ENCODE results near the gene EID2.

The EID2 gene

DNA sequence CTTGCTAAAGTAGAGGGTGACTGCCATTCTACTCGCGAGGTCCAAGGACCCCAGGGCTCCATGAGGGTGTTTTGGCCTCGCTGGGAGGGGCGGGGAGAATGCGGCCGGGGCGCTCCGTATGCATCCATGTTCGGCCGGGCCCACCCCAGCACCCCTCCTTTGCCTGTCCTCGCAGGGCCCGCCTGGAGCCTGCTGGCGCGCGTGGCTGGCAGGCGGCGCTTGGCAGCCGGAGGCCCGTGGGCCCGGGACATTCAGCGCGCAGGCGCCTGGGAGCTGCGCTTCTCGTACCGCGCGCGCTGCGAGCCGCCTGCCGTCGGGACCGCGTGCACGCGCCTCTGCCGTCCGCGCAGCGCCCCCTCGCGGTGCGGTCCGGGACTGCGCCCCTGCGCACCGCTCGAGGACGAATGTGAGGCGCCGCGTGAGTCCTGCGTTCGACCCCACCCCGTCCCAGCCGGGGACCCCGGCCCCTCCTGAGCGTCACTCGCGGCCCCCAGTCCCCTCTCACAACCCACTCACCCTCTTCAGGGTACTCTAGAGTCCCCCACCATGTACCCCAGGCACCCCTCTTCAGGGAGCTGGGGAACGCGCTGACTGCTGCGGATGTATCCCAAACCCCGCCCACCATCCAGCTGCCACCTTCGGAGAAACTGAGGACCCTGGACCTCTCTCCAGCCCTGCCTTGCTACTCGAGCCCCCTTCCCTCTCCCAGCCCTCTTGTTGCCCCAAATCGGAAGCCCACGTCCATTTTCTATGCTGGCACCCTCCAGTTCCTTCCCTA is 37.1 kb downstream of the EID2 start:
- ATAC-seq (ENCODE audit: low read depth): peak; percentile 49
- DNase-seq (ENCODE audit: low spot score in 2 of 2): peak; percentile 79 to 86
- peaks cover 32% of the 10 kb centered on the region for H3K4me1 Mint-ChIP-seq
- H3K27ac Mint-ChIP-seq: peak overlapping the region; percentile 56
- peak overlapping the region; percentile 60 for H3K4me3 Mint-ChIP-seq
- H3K27me3 Mint-ChIP-seq: peaks cover 40% of the 10 kb centered on the region
- H3K36me3 Mint-ChIP-seq: peaks cover 2% of the 10 kb centered on the region
- H3K9me3 Mint-ChIP-seq: peaks cover 2% of the 10 kb centered on the region

DNA sequence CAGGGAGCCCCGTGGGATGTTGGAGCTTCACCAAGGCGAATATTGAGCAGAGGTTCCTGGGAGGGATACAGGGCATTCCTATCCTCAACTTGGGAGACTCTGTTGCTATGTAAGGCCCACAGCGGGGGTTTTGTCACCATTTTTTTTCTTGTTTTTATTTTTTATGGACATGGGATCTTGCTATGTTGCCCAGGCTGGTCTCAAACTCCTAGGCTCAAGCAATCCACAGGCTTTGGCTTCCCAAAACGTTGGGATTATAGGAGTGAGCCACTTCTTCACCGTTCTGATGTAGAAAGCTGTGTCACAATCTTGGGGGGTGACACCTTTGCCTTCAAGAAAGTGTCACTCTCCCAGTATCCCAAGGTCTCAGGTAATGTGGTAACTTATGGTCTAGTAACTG is 38.6 kb downstream of the EID2 start:
- H3K36me3 Mint-ChIP-seq: peaks cover 2% of the 10 kb centered on the region
- H3K27me3 Mint-ChIP-seq: peaks cover 37% of the 10 kb centered on the region
- no peak overlapping the region for H3K27ac Mint-ChIP-seq
- DNase-seq (ENCODE audit: low spot score in 2 of 2): no peak
- H3K4me3 Mint-ChIP-seq: no peak overlapping the region
- H3K9me3 Mint-ChIP-seq: peaks cover under 1% of the 10 kb centered on the region
- peaks cover 24% of the 10 kb centered on the region for H3K4me1 Mint-ChIP-seq
- ATAC-seq (ENCODE audit: low read depth): no peak

DNA sequence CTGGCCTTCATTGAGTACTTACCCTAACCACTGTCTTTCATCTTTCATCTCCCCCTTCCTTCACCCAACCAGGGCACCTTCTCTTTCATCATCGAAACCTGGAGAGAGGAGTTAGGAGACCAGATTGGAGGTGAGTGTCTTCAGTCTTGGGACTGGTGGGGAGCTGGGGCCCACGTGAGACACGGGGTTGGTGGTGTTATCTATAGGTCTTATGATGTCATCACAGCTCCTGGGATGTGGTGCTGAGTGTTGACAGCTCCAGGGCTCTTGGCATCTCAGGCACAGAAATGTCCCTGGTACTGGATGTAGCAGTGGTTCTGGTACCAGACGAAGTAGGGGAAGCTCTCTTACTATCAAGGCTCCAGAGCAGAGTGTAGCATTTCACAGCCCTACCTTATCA is 39.4 kb downstream of the EID2 start:
- no peak for DNase-seq (ENCODE audit: low spot score in 2 of 2)
- Mint-ChIP-seq H3K36me3 (peaks cover under 1% of the 10 kb centered on the region), H3K4me1 (peaks cover 24% of the 10 kb centered on the region), H3K27ac (no peak overlapping the region), H3K9me3 (no peaks in the 10 kb centered on the region), H3K4me3 (peak overlapping the region; percentile 18), H3K27me3 (peaks cover 33% of the 10 kb centered on the region)
- ATAC-seq (ENCODE audit: low read depth): no peak

DNA sequence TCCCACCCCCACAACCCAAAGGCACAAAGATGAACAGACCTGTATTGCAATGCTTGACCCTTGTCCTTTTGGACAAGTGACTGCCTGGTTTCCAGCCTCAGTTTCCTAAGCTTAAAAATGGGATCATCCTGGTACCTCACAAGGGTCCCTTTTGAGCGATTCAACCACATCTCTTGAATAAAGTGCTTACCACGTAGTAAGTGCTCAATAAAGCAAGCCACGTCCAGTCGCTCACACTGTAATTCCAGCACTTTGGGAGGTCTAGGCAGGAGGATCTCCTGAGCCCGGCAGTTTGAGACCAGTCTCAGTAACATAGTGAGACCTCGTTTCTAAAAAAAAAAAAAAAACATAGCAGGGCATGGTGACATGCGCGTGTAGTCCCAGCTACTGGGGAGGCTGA is 40.0 kb downstream of the EID2 start:
- Mint-ChIP-seq H3K4me3 (peak overlapping the region; percentile 67), H3K9me3 (no peaks in the 10 kb centered on the region), H3K4me1 (peaks cover 24% of the 10 kb centered on the region), H3K27me3 (peaks cover 32% of the 10 kb centered on the region), H3K27ac (no peak overlapping the region), H3K36me3 (no peaks in the 10 kb centered on the region)
- no peak for DNase-seq (ENCODE audit: low spot score in 2 of 2)
- no peak for ATAC-seq (ENCODE audit: low read depth)

DNA sequence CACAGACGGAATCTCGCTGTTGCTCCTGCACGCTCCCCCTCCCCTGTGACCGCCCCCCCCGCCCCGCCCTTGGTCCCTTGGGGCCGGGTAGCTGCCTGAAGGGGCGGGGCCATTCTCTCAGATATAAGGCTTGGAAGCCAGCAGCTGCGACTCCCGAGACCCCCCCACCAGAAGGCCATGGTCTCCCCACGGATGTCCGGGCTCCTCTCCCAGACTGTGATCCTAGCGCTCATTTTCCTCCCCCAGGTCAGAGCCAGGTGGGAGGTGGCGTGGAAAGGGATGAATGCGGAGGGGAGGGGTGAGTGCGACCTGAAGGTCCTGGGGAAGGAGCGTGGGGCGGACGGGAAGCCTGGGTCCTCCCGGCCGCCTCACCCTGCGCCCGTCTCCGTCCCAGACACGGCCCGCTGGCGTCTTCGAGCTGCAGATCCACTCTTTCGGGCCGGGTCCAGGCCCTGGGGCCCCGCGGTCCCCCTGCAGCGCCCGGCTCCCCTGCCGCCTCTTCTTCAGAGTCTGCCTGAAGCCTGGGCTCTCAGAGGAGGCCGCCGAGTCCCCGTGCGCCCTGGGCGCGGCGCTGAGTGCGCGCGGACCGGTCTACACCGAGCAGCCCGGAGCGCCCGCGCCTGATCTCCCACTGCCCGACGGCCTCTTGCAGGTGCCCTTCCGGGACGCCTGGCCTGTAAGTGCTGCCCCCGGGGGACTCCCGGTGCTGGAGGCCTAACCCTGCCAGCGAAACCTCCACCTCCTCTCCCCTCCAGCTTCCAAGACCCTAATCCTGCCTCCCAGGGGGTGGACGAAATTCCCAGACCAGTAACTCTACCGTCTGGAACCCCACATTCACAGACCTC is 40.9 kb downstream of the EID2 start, which contains the start of gene DLL3:
TSS of gene DLL3 (plus strand) at position 150 of the 845 bp plus-strand sequence. CDS start at position 178, 28 bp downstream.
- Mint-ChIP-seq H3K4me1 (peaks cover 24% of the 10 kb centered on the region), H3K36me3 (no peaks in the 10 kb centered on the region), H3K4me3 (peak within 1 kb of the TSS; percentile 76), H3K27me3 (peaks cover 23% of the 10 kb centered on the region), H3K9me3 (no peaks in the 10 kb centered on the region), H3K27ac (no peak within 1 kb of the TSS)
- DNase-seq (ENCODE audit: low spot score in 2 of 2): peak in 1 of 2 donors; percentile 49
- ATAC-seq (ENCODE audit: low read depth): peak; percentile 43

DNA sequence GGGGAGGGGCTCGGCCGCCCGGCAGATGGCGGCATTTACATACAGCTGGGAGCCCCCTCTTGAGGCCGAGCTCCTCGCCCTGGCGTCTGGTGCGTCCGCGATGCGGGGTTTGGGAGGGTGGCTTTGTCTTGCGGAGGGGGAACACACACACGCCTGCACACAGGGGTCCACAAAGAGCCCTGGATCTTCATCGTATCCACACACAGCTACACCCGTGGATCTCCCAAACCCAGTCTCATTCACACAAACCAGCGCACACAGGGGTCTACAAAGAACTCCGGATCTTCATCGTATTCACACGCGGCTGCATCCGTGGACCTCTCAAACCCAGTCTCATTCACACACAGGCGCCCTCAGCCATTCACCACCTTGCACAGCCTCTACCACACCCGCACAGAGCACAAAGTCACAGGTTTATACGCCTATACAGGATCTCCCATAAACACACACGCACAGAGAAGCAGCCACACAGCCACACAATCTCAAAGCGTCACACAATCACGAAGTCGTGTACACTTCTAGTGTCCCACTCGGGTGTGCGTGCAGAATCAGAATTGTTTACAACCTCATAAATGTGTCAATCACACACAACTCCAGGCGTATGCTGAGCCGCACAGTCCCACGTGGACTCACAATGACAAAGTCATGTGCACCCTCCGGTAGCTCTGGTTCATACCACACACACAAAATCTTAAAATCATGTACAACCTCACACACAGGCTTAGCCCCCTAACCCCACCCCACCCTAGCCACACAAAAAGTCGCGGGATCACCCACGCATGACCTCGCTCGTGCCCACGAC is 41.8 kb downstream of the EID2 start:
- ATAC-seq (ENCODE audit: low read depth): peak; percentile 45
- H3K27me3 Mint-ChIP-seq: peaks cover 15% of the 10 kb centered on the region
- H3K27ac Mint-ChIP-seq: no peak overlapping the region
- no peak for DNase-seq (ENCODE audit: low spot score in 2 of 2)
- H3K36me3 Mint-ChIP-seq: no peaks in the 10 kb centered on the region
- H3K9me3 Mint-ChIP-seq: no peaks in the 10 kb centered on the region
- peaks cover 16% of the 10 kb centered on the region for H3K4me1 Mint-ChIP-seq
- peak overlapping the region; percentile 76 for H3K4me3 Mint-ChIP-seq

DNA sequence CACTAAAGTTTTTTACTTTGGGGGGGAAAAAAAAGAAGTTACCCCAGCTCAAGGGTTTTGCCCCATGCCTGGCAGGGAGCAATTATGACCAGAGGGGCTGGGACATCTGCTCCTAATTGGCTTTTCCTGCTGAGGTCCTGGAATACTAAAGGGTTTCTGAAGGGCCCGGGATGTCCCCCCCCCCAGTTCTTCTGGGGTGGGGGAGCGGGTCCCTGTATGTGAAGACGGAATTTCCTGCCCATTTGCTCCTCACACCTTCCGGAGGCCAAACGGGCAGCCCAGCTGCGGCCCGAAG is 42.3 kb downstream of the EID2 start:
- Mint-ChIP-seq H3K4me1 (peaks cover 14% of the 10 kb centered on the region), H3K4me3 (peak overlapping the region; percentile 76), H3K9me3 (no peaks in the 10 kb centered on the region), H3K27ac (no peak overlapping the region), H3K36me3 (no peaks in the 10 kb centered on the region), H3K27me3 (peaks cover 14% of the 10 kb centered on the region)
- ATAC-seq (ENCODE audit: low read depth) (no peak), DNase-seq (ENCODE audit: low spot score in 2 of 2) (no peak)

DNA sequence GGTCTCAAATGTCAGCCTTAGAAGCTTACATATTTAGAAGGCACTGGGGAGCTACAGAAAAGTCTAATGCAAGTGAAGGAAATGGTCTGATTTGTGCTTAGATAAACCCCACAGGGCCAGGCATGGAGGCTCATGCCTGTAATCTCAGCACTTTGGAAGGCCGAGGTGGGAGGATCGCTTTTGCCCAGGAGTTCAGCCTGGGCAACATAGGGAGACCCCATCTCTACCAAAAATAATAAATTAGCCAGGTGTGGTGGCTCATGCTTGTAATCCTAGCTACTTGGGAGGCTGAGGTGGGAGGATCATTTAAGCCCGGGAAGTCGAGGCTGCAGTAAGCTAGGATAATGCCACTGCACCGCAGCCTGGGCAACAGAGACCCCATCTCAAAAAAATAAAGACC is 43.9 kb downstream of the EID2 start:
- Mint-ChIP-seq H3K9me3 (no peaks in the 10 kb centered on the region), H3K4me3 (no peak overlapping the region), H3K27ac (no peak overlapping the region), H3K36me3 (no peaks in the 10 kb centered on the region), H3K27me3 (peaks cover 8% of the 10 kb centered on the region), H3K4me1 (peaks cover 14% of the 10 kb centered on the region)
- ATAC-seq (ENCODE audit: low read depth): no peak
- no peak for DNase-seq (ENCODE audit: low spot score in 2 of 2)

DNA sequence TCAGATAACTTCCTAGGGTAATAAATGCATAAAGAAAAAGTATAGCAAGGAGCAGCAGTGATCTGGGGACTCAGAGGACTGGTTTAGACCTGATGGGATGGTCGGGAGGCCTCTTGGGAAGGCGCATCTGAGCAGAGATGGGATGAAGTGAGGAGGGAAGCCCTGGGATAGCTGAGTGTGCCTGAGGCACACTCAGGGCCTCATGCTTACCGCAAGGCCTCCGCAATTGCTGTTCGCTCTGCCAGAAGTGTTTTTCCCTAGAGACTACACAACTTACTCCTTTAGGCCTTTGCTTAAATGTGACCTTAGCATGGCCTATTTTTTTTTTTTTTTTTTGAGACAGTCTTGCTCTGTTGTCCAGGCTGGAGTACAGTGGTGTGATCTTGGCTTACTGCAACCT is 45.3 kb downstream of the EID2 start:
- no peak for DNase-seq (ENCODE audit: low spot score in 2 of 2)
- Mint-ChIP-seq H3K27ac (no peak overlapping the region), H3K4me1 (peaks cover 12% of the 10 kb centered on the region)

DNA sequence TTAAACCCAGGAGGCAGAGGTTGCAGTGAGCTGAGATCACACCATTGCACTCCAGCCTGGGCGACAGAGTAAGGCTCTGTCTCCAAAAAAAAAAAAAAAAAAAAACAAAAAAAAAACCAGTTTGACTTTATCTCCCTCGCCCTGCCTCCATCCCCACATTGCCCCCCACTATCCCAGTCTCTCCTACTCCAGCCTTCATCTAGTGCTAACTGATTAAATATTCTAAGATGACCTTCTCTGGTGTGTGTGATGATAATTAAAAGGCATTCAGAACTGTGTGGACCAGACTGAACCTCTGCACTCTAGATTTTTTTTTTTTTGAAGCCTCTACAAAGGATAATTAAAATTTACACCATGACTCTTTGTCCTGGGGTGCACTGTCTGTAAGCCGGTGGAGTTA is 47.2 kb downstream of the EID2 start:
- ATAC-seq (ENCODE audit: low read depth) (no peak), DNase-seq (ENCODE audit: low spot score in 2 of 2) (no peak)
- peaks cover 17% of the 10 kb centered on the region for H3K36me3 Mint-ChIP-seq
- no peak overlapping the region for H3K27ac Mint-ChIP-seq
- H3K4me3 Mint-ChIP-seq: no peak overlapping the region
- no peaks in the 10 kb centered on the region for H3K4me1 Mint-ChIP-seq
- no peaks in the 10 kb centered on the region for H3K27me3 Mint-ChIP-seq
- H3K9me3 Mint-ChIP-seq: no peaks in the 10 kb centered on the region

More for the DNA sequence above, 45.3 kb downstream of the EID2 start:
- Mint-ChIP-seq H3K36me3 (peaks cover 5% of the 10 kb centered on the region), H3K9me3 (no peaks in the 10 kb centered on the region), H3K27me3 (peaks cover 1% of the 10 kb centered on the region), H3K4me3 (no peak overlapping the region)
- ATAC-seq (ENCODE audit: low read depth): no peak

DNA sequence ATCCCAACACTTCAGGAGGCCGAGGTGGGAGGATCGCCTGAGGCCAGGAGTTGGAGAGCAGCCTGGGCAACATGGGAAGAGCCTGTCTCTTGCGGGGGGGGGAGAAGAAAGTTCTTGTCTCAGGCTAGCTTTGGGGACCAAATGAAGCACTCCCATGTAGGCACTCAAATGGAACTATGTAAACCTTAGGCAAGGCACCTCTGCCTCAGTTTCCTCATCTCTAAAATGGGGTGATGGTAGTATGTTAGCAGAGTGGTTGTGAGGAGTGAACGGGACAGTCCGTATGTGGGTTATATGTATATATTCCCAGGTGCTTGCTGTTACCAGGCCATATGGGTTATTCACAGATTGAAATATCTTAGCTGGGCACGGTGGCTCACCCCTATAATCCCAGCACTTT is 47.7 kb downstream of the EID2 start:
- H3K27me3 Mint-ChIP-seq: no peaks in the 10 kb centered on the region
- H3K9me3 Mint-ChIP-seq: no peaks in the 10 kb centered on the region
- H3K27ac Mint-ChIP-seq: no peak overlapping the region
- peaks cover 18% of the 10 kb centered on the region for H3K36me3 Mint-ChIP-seq
- no peak for ATAC-seq (ENCODE audit: low read depth)
- no peaks in the 10 kb centered on the region for H3K4me1 Mint-ChIP-seq
- no peak overlapping the region for H3K4me3 Mint-ChIP-seq
- no peak for DNase-seq (ENCODE audit: low spot score in 2 of 2)

DNA sequence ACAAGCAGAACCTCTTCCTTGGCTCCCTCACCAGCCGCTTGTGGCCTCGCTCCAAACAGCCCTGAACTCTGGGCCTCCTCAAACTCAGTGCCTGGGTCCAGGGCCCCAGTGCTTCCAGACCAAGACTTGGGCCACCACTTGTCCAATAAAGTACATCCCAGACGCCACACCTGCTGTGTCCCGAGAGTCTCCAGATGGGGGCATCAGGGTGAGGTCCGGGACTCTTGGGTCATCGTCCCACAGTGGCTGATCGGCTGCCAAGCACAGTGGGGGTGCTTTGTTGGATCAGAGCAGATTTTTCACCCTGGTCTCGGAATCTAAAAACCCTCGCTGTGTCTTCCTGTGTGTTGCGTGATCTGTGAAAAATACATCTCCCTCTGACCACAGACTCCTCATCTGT is 50.2 kb downstream of the EID2 start:
- DNase-seq (ENCODE audit: low spot score in 2 of 2): no peak
- H3K4me1 Mint-ChIP-seq: no peaks in the 10 kb centered on the region
- H3K9me3 Mint-ChIP-seq: no peaks in the 10 kb centered on the region
- H3K36me3 Mint-ChIP-seq: peaks cover 26% of the 10 kb centered on the region
- no peak for ATAC-seq (ENCODE audit: low read depth)
- H3K27ac Mint-ChIP-seq: no peak overlapping the region
- no peaks in the 10 kb centered on the region for H3K27me3 Mint-ChIP-seq
- no peak overlapping the region for H3K4me3 Mint-ChIP-seq

Data from memory B cell (primary cell).